ENCODE results near the gene HINT1. TPM values are rescaled to one million over a fixed set of nuclear protein-coding genes. Genes with fewer than 3 reads are reported as not detected.

Gene HINT1
- polyA plus RNA-seq, 1 donor from 2014 or later, result 706 TPM

GRCh38 chr5:131167615-131168014, 2.6 kb upstream of the HINT1 start:
- Histone ChIP-seq H3K9ac (ENCODE audit: low read length) (no peak overlapping the region), H4K20me1 (ENCODE audit: insufficient read depth) (no peaks in the 10 kb centered on the region), H3K79me2 (replicated peaks; ENCODE audit: insufficient read depth, low read length) (peaks cover 17% of the 10 kb centered on the region), H2AFZ (ENCODE audit: low read depth, low read length) (no peak overlapping the region), H3K4me3 (ENCODE audit: low read length) (no peak overlapping the region), H3K36me3 (ENCODE audit: insufficient read depth, low read length) (no peaks in the 10 kb centered on the region), H3K9me2 (ENCODE audit: insufficient read depth, low read length) (no peaks in the 10 kb centered on the region), H3K27me3 (ENCODE audit: insufficient read depth, low read depth, low read length) (no peaks in the 10 kb centered on the region), H3K4me2 (ENCODE audit: low read length) (no peak overlapping the region), H3K27ac (ENCODE audit: low read length) (no peak overlapping the region), H3F3A (ENCODE audit: insufficient read depth, low read length, poor library complexity, severe bottlenecking) (peaks cover 4% of the 10 kb centered on the region), H3K9me3 (ENCODE audit: low read length) (no peaks in the 10 kb centered on the region)
- TF ChIP-seq SMC3 (conservative IDR thresholded peaks at IDR 0.05; ENCODE audit: poor library complexity) (no peak), MXI1 (conservative IDR thresholded peaks at IDR 0.05; ENCODE audit: poor library complexity, severe bottlenecking) (no peak), EZH2 (IDR thresholded peaks at IDR 0.05; ENCODE audit: borderline replicate concordance, insufficient read depth, low read length, poor library complexity, severe bottlenecking) (no peak), EP300 (conservative IDR thresholded peaks at IDR 0.05; ENCODE audit: poor library complexity, severe bottlenecking) (no peak), POLR2AphosphoS5 (IDR thresholded peaks at IDR 0.05) (no peak), RAD21 (conservative IDR thresholded peaks at IDR 0.05) (no peak), TAF1 (IDR thresholded peaks at IDR 0.05; ENCODE audit: low read depth) (no peak)
- TF ChIP-seq, protein P1, sequence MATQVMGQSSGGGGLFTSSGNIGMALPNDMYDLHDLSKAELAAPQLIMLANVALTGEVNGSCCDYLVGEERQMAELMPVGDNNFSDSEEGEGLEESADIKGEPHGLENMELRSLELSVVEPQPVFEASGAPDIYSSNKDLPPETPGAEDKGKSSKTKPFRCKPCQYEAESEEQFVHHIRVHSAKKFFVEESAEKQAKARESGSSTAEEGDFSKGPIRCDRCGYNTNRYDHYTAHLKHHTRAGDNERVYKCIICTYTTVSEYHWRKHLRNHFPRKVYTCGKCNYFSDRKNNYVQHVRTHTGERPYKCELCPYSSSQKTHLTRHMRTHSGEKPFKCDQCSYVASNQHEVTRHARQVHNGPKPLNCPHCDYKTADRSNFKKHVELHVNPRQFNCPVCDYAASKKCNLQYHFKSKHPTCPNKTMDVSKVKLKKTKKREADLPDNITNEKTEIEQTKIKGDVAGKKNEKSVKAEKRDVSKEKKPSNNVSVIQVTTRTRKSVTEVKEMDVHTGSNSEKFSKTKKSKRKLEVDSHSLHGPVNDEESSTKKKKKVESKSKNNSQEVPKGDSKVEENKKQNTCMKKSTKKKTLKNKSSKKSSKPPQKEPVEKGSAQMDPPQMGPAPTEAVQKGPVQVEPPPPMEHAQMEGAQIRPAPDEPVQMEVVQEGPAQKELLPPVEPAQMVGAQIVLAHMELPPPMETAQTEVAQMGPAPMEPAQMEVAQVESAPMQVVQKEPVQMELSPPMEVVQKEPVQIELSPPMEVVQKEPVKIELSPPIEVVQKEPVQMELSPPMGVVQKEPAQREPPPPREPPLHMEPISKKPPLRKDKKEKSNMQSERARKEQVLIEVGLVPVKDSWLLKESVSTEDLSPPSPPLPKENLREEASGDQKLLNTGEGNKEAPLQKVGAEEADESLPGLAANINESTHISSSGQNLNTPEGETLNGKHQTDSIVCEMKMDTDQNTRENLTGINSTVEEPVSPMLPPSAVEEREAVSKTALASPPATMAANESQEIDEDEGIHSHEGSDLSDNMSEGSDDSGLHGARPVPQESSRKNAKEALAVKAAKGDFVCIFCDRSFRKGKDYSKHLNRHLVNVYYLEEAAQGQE (IDR thresholded peaks at IDR 0.05; ENCODE audit: borderline replicate concordance), result no peak
- TF ChIP-seq, protein P2, sequence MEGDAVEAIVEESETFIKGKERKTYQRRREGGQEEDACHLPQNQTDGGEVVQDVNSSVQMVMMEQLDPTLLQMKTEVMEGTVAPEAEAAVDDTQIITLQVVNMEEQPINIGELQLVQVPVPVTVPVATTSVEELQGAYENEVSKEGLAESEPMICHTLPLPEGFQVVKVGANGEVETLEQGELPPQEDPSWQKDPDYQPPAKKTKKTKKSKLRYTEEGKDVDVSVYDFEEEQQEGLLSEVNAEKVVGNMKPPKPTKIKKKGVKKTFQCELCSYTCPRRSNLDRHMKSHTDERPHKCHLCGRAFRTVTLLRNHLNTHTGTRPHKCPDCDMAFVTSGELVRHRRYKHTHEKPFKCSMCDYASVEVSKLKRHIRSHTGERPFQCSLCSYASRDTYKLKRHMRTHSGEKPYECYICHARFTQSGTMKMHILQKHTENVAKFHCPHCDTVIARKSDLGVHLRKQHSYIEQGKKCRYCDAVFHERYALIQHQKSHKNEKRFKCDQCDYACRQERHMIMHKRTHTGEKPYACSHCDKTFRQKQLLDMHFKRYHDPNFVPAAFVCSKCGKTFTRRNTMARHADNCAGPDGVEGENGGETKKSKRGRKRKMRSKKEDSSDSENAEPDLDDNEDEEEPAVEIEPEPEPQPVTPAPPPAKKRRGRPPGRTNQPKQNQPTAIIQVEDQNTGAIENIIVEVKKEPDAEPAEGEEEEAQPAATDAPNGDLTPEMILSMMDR (IDR thresholded peaks at IDR 0.05; ENCODE audit: poor library complexity, severe bottlenecking), result no peak

GRCh38 chr5:131164191-131165118, 601 bp downstream of the HINT1 start:
- TF ChIP-seq MXI1 (conservative IDR thresholded peaks at IDR 0.05; ENCODE audit: poor library complexity, severe bottlenecking), result peak; percentile 69
- TF ChIP-seq POLR2AphosphoS5 (IDR thresholded peaks at IDR 0.05), result no peak
- no peak for TF ChIP-seq TAF1 (IDR thresholded peaks at IDR 0.05; ENCODE audit: low read depth)
- TF ChIP-seq, protein P1 (IDR thresholded peaks at IDR 0.05; ENCODE audit: borderline replicate concordance), result no peak
- Histone ChIP-seq H3K9ac (ENCODE audit: low read length) (peak overlapping the region; percentile 96), H3K27me3 (ENCODE audit: insufficient read depth, low read depth, low read length) (no peaks in the 10 kb centered on the region), H3K4me3 (ENCODE audit: low read length) (peak overlapping the region; percentile 93), H3K36me3 (ENCODE audit: insufficient read depth, low read length) (peaks cover 6% of the 10 kb centered on the region), H3K4me2 (ENCODE audit: low read length) (peak overlapping the region; percentile 90), H4K20me1 (ENCODE audit: insufficient read depth) (no peaks in the 10 kb centered on the region), H3F3A (ENCODE audit: insufficient read depth, low read length, poor library complexity, severe bottlenecking) (peaks cover 4% of the 10 kb centered on the region), H2AFZ (ENCODE audit: low read depth, low read length) (peak overlapping the region; percentile 70), H3K27ac (ENCODE audit: low read length) (peak overlapping the region; percentile 88), H3K9me2 (ENCODE audit: insufficient read depth, low read length) (no peaks in the 10 kb centered on the region), H3K9me3 (ENCODE audit: low read length) (no peaks in the 10 kb centered on the region), H3K79me2 (replicated peaks; ENCODE audit: insufficient read depth, low read length) (peaks cover 31% of the 10 kb centered on the region)
